GM12878 (cell line): Measurements from ENCODE around the gene MS4A7. TPM values are rescaled to one million over a fixed set of nuclear protein-coding genes. Genes with fewer than 3 reads are reported as not detected.

Experiments used
- ATAC-seq: fragments of 200-7000 bp; cut with Tn5 transposase; 3 replicates; pipeline ENCODE4 v1.9.1; 2020; ENCODE audit warnings: mild to moderate bottlenecking, moderate library complexity
- BruUV-seq: library from RNA; stranded (reverse); fragments of 400-500 nt; replicated peaks from 2 replicates; lab custom pipeline; 2021; lab: Mats Ljungman, UMichigan
- CTCF ChIA-PET: fragments of 300-600 bp; sonication (Branson Sonifier 250); formaldehyde crosslinking; extraction: SDS; loops from one replicate; lab custom pipeline; 2021; ENCODE audit warnings: inconsistent platforms; lab: Yijun Ruan, JAX
- POLR2A ChIA-PET: fragments of 350-600 bp; formaldehyde crosslinking; extraction: SDS; loops from one replicate; lab custom pipeline; 2021; ENCODE audit warnings: inconsistent platforms; lab: Charles Lee
- RAD21 ChIA-PET: fragments of 300-600 bp; sonication (Branson Sonifier 250); formaldehyde crosslinking; loops from one replicate; lab custom pipeline; 2023; ENCODE audit warnings: antibody characterized with exemption; ENCODE audit not compliant: unreplicated experiment; lab: Charles Lee
- SMC1A ChIA-PET: fragments of 300-600 bp; sonication (Branson Sonifier 250); formaldehyde crosslinking; loops from one replicate; lab custom pipeline; 2023; ENCODE audit not compliant: unreplicated experiment, uncharacterized antibody; lab: Charles Lee
- DNase-seq: peaks from one replicate; pipeline ENCODE4 v3.0.0-alpha.2; 2011; ENCODE audit warnings: low read depth, low spot score
- FAIRE-seq: peaks from 3 replicates; lab custom pipeline; 2011; peaks lifted over from hg19 to GRCh38; lab: Jason Lieb, UNC
- H2AFZ ChIP-seq: 2 replicates; pipeline ENCODE4 v1.6.0; 2011; ENCODE audit warnings: low read depth, low read length, control low read depth; ENCODE audit not compliant: control insufficient read depth
- H3K27ac ChIP-seq: 2 replicates; pipeline ENCODE4 v1.5.1; 2011; ENCODE audit warnings: control low read depth; ENCODE audit not compliant: control insufficient read depth, insufficient read depth
- H3K27me3 ChIP-seq, 2 experiments: replicated peaks in 1 of 2; 2 replicates each; pipeline versions ENCODE4 v1.6.0 to v1.6.1; 2011; ENCODE audit warnings: low read length in 1 of 2; ENCODE audit not compliant: control insufficient read depth in 2 of 2, insufficient read depth in 2 of 2
- H3K36me3 ChIP-seq, 2 experiments: 2 replicates each; pipeline ENCODE4 v1.5.1; 2011; ENCODE audit warnings: low read length in 1 of 2; ENCODE audit not compliant: control insufficient read depth in 2 of 2, insufficient read depth in 2 of 2
- H3K4me1 ChIP-seq: 2 replicates; pipeline ENCODE4 v1.6.1; 2011; ENCODE audit warnings: mild to moderate bottlenecking, low read length, moderate library complexity, mixed read lengths; ENCODE audit not compliant: control insufficient read depth, insufficient read depth
- H3K4me2 ChIP-seq: 2 replicates; pipeline ENCODE4 v1.6.0; 2011; ENCODE audit warnings: control low read depth; ENCODE audit not compliant: control insufficient read depth, insufficient read depth
- H3K4me3 ChIP-seq: fragments of 200-600 bp; sonication (generic); 2 replicates; pipeline ENCODE4 v1.5.1; 2016
- H3K79me2 ChIP-seq: 2 replicates; pipeline ENCODE4 v1.6.0; 2011; ENCODE audit warnings: low read length; ENCODE audit not compliant: control insufficient read depth, insufficient read depth
- H3K9ac ChIP-seq: 2 replicates; pipeline ENCODE4 v1.8.0; 2011; ENCODE audit warnings: low read length, control low read depth, mixed read lengths; ENCODE audit not compliant: control insufficient read depth, insufficient read depth
- H3K9me3 ChIP-seq: replicated peaks from 3 replicates; pipeline ENCODE4 v1.5.1; 2011; ENCODE audit warnings: mild to moderate bottlenecking, low read length; ENCODE audit not compliant: control insufficient read depth, insufficient read depth
- H4K20me1 ChIP-seq: 2 replicates; pipeline ENCODE4 v1.6.0; 2011; ENCODE audit not compliant: control insufficient read depth, insufficient read depth
- CHD4 ChIP-seq: fragments of 200-600 bp; sonication (generic); IDR thresholded peaks from 2 replicates; pipeline ENCODE4 v1.6.1; 2016; ENCODE audit warnings: mild to moderate bottlenecking
- DPF2 ChIP-seq: fragments of 450-650 bp; IDR thresholded peaks from 2 replicates; pipeline ENCODE4 v1.6.1; 2017; ENCODE audit warnings: mild to moderate bottlenecking
- E4F1 ChIP-seq: fragments of 450-650 bp; IDR thresholded peaks from 2 replicates; pipeline ENCODE4 v1.6.1; 2018; ENCODE audit warnings: borderline replicate concordance, mild to moderate bottlenecking; ENCODE audit not compliant: partially characterized antibody
- JUNB ChIP-seq: IDR thresholded peaks from 2 replicates; pipeline ENCODE4 v1.6.1; 2016; ENCODE audit warnings: antibody characterized with exemption, mild to moderate bottlenecking
- JUND ChIP-seq: IDR thresholded peaks from 2 replicates; pipeline ENCODE4 v1.6.1; 2012; ENCODE audit warnings: low read depth, mild to moderate bottlenecking, low read length, improper control_type of control experiment, moderate library complexity
- MEF2A ChIP-seq: IDR thresholded peaks from 2 replicates; pipeline ENCODE4 v1.6.1; 2011; ENCODE audit warnings: low read depth, mild to moderate bottlenecking, low read length, moderate library complexity; ENCODE audit not compliant: insufficient read depth
- NBN ChIP-seq: fragments of 450-650 bp; IDR thresholded peaks from 2 replicates; pipeline ENCODE4 v1.6.1; 2016
- YY1 ChIP-seq: IDR thresholded peaks from 2 replicates; pipeline ENCODE4 v1.6.1; 2011; ENCODE audit warnings: low read depth, mild to moderate bottlenecking, low read length
- ZNF384 ChIP-seq: IDR thresholded peaks from 2 replicates; pipeline ENCODE4 v1.6.1; 2012; ENCODE audit warnings: low read depth, mild to moderate bottlenecking, low read length, improper control_type of control experiment, borderline replicate concordance
- WGBS: methylation state at CpG from one replicate; pipeline ENCODE4 v1.1.6; 2016; ENCODE audit warnings: low lambda C conversion rate; ENCODE audit not compliant: insufficient replicate concordance, insufficient coverage; ENCODE audit errors: missing lambda C conversion rate; 5-methylcytosine and 5-hydroxymethylcytosine counted together
- in situ Hi-C: fragments of 300-500 bp; cut with MboI; formaldehyde crosslinking; loops from 9 replicates; pipeline ENCODE4 v1.14.3; 2018; ENCODE audit warnings: mixed read lengths
- intact Hi-C: fragments of 100-400 bp; cut with micrococcal nuclease; formaldehyde crosslinking; loops from one replicate; pipeline ENCODE4 v1.14.2; 2022; ENCODE audit not compliant: unreplicated experiment
- polyA plus RNA-seq, 11 experiments: library from polyadenylated mRNA; depleted of rRNA in 4 of 11; unstranded in 6 of 11; stranded (reverse) in 5 of 11; fragments of >200 nt; fragmentation: Nextera tagmentation in 4 of 11; fragmentation: Illumina TruSeq in 1 of 11; extraction: Ambion mirVana in 4 of 11; extraction: Trizol in 1 of 11; gene quantifications; 1 replicate in 1 of 11; 2 replicates in 10 of 11; pipeline versions ENCODE4 v1.2.1 to v1.2.3, GENCODE V29; 2011 to 2016; ENCODE audit warnings: inconsistent platforms in 2 of 11, missing spikeins in 2 of 11, low read depth in 1 of 11
- total RNA-seq, 4 experiments: library from RNA; depleted of rRNA in 3 of 4; stranded (reverse); fragments of >200 nt in 3 of 4; fragmentation: Illumina TruSeq in 1 of 4; extraction: Trizol in 1 of 4; gene quantifications; 2 replicates each; pipeline versions ENCODE4 v1.2.1 to v1.2.3, GENCODE V29; 2013 to 2021

MS4A7 gene
- total and polyA plus RNA-seq, 10 of the 15 experiments (the other 5 are each of a cell fraction or from before 2014, with no cell fraction given), result 1.7 to 17.0 (median 3.7) TPM

- TF ChIP-seq NBN, result no peak
- TF ChIP-seq, all 136 proteins: peak for 7
Observed at GRCh38 chr11:60396799-60397198, 18.5 kb downstream of the MS4A7 start (continued).

GRCh38 chr11:60420015-60420414 is 41.7 kb downstream of the MS4A7 start:
- WGBS, result 14% methylated on average over 2 of the region's 2 CpGs
- ChIA-PET RAD21 (no interaction called here), POLR2A (no interaction called here), CTCF (interaction anchor here (0.9 to 1.1 kb wide), 3 partner anchors 14 to 86 kb away, joined by 3 to 5 read pairs (median 3); no protein-coding TSS in a partner anchor), SMC1A (interaction anchor here (1.5 kb wide), 1 partner anchor 12 kb away, joined by 5 read pairs; no protein-coding TSS in a partner anchor)
- H3K36me3 ChIP-seq, result no peaks in the 10 kb centered on the region
- H3K4me2 ChIP-seq, result no peak overlapping the region
- intact Hi-C loops, result no loop called here
- H3K27ac ChIP-seq, result no peak overlapping the region
- ATAC-seq (no peak), FAIRE-seq (no peak), DNase-seq (no peak)
- no peak for TF ChIP-seq MEF2A
- TF ChIP-seq YY1, result no peak
- TF ChIP-seq JUNB, result no peak
- TF ChIP-seq ZNF384, result no peak
- no peaks in the 10 kb centered on the region for H4K20me1 ChIP-seq
- BruUV-seq, result no TSS peak
- in situ Hi-C loops, result no loop called here
- no peak overlapping the region for H3K9ac ChIP-seq
- no peaks in the 10 kb centered on the region for H3K79me2 ChIP-seq
- H3K27me3 ChIP-seq, result no peaks in the 10 kb centered on the region
- no peaks in the 10 kb centered on the region for H3K4me1 ChIP-seq
- H2AFZ ChIP-seq, result no peak overlapping the region
- H3K4me3 ChIP-seq, result no peak overlapping the region
- no peaks in the 10 kb centered on the region; the same call in 2 of the 3 replicates for H3K9me3 ChIP-seq

- no peaks in the 10 kb centered on the region for H4K20me1 ChIP-seq
- no peaks in the 10 kb centered on the region for H3K27me3 ChIP-seq
- no peak overlapping the region for H3K27ac ChIP-seq
- no peaks in the 10 kb centered on the region for H3K4me1 ChIP-seq
- intact Hi-C loops, result no loop called here
- no peak overlapping the region for H3K4me3 ChIP-seq
- H3K36me3 ChIP-seq, result no peaks in the 10 kb centered on the region
- TF ChIP-seq E4F1 (no peak), DPF2 (no peak), CHD4 (no peak), JUND (no peak)
- TF ChIP-seq, all 136 proteins: peak for 0
- no peaks in the 10 kb centered on the region for H3K79me2 ChIP-seq
- no peak for FAIRE-seq
- ChIA-PET SMC1A (no interaction called here), RAD21 (no interaction called here), CTCF (interaction anchor here (1.1 kb wide), 1 partner anchor 9 kb away, joined by 3 read pairs; no protein-coding TSS in a partner anchor), POLR2A (no interaction called here)
- H3K9ac ChIP-seq, result no peak overlapping the region
- BruUV-seq, result no TSS peak
- no peak for DNase-seq
- in situ Hi-C loops, result no loop called here
- 57% methylated on average over 1 of the region's 1 CpG for WGBS
- no peak overlapping the region for H2AFZ ChIP-seq
- H3K4me2 ChIP-seq, result no peak overlapping the region
- no peaks in the 10 kb centered on the region; the same call in 2 of the 3 replicates for H3K9me3 ChIP-seq
- no peak for ATAC-seq
Observed at GRCh38 chr11:60422609-60423008, 44.3 kb downstream of the MS4A7 start.
